Ovary (tissue), 9 donors: Measurements from ENCODE around the gene ARNT2. TPM values are rescaled to one million over a fixed set of nuclear protein-coding genes. Genes with fewer than 3 reads are reported as not detected.

ENCODE experiments used
- DNase-seq, 5 donors: peaks; one replicate each; pipeline ENCODE4 v3.0.0-alpha.2; 2019 to 2020
- H3K27ac ChIP-seq, 2 donors: fragments of 200-600 bp; one replicate each; pipeline versions ENCODE4 v1.5.1 to v1.8.0; 2019 to 2022
- H3K27me3 ChIP-seq: fragments of 200-600 bp; one replicate; pipeline ENCODE4 v1.8.0; 2022
- H3K36me3 ChIP-seq: fragments of 200-600 bp; sonication (generic); one replicate; pipeline ENCODE4 v1.5.1; 2019
- H3K4me1 ChIP-seq: one replicate; pipeline ENCODE4 v1.8.1; 2013; ENCODE audit warnings: mild to moderate bottlenecking, moderate library complexity; ENCODE audit not compliant: insufficient read depth
- H3K4me3 ChIP-seq: fragments of 200-600 bp; sonication (generic); one replicate; pipeline ENCODE4 v1.5.1; 2017
- H3K9me3 ChIP-seq, 2 donors: fragments of 200-600 bp in 1 of 2; sonication (generic) in 1 of 2; one replicate each; pipeline versions ENCODE4 v1.5.1 to v1.8.1; 2013 to 2019; ENCODE audit warnings: mild to moderate bottlenecking in 1 of 2, moderate library complexity in 1 of 2
- EP300 ChIP-seq: sonication (generic); formaldehyde crosslinking; IDR thresholded peaks from one replicate; pipeline ENCODE4 v1.6.1; 2017; ENCODE audit warnings: antibody characterized with exemption
- POLR2A ChIP-seq: fragments of 450-650 bp; IDR thresholded peaks from one replicate; pipeline ENCODE4 v1.6.1; 2017; ENCODE audit warnings: antibody characterized with exemption, mild to moderate bottlenecking, moderate library complexity
- WGBS, 3 donors: extraction: QIAGEN DNeasy Blood & Tissue Kit in 1 of 3; methylation state at CpG; one replicate each; pipeline versions ENCODE4 v1.1.5 to v1.1.7; 2013 to 2017; 5-methylcytosine and 5-hydroxymethylcytosine counted together
- intact Hi-C, 4 donors: fragments of 100-400 bp; cut with DNase I; formaldehyde crosslinking; loops; one replicate each; pipeline versions ENCODE4 v1.11.0 to v1.15.1; 2022 to 2023
- polyA plus RNA-seq, 2 donors: library from polyadenylated mRNA; stranded (reverse); fragments of 200-250 nt in 1 of 2; fragments of 350-450 nt in 1 of 2; fragmentation: Illumina TruSeq in 1 of 2; extraction: RNeasy Lipid Tissue Mini Kit (QIAGEN cat#74804) in 1 of 2; gene quantifications; one replicate each; pipeline ENCODE4 v1.2.3, GENCODE V29; 2013 to 2014
- total RNA-seq, 7 donors: library from RNA; depleted of rRNA in 2 of 7; stranded (reverse); fragments of >200 nt in 2 of 7; fragmentation: NEBNext Ultra II Directional in 3 of 7; extraction: Animal tissue kit (Norgen Biotek cat#: 25700) in 3 of 7; gene quantifications; one replicate each; pipeline versions ENCODE4 v1.1.0 to v1.2.4, GENCODE V29; 2016 to 2023
- TF ChIP-seq, protein P1 (sequence below), 3 donors: fragments of 450-650 bp in 2 of 3; fragments of 200-600 bp in 1 of 3; IDR thresholded peaks; one replicate each; pipeline versions ENCODE4 v1.5.1 to v1.8.0; 2016 to 2022; ENCODE audit warnings: antibody characterized with exemption in 3 of 3, mild to moderate bottlenecking in 1 of 3
- donor health status: DM: no; HTN: no; CAD: no; lungs with moderate emphysema.
- donor health status: DM: no; HTN: no; CAD: no.
- donor health status: Bipolar disorder and iron deficiency.
- donor health status: DM: yes; HTN: yes; CAD: no.
- donor health status: DM: no; HTN: no; CAD: no.
- donor health status: DM: yes; HTN: yes; CAD: no.

The ARNT2 gene
- total and polyA plus RNA-seq, 9 donors = 11.0 to 20.5 (median 16.2) TPM

DNA sequence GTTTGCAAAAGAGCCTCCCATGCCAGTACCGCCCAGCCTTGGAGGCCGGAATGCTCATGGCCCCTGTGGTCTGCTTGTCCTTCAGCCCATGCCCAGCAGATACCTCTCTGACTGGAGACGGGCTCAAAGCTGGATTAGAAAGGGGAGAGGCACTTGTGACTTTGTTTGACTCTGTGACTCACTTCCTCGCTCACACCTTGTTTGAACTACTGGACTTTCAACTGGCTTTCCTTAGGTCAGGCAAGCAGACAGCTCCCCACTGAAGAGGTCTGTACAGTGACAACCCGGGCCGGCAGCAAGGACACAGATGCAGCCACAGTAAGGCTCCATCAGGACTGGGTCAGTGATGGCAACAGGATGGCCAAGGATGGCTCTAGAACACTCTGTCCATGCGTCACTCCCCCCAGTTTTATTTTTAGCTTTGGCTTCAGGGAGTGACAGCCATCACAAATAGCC lies 192.4 kb downstream of the ARNT2 start:
- no peaks in the 10 kb centered on the region for H3K9me3 ChIP-seq
- H3K27me3 ChIP-seq = no peaks in the 10 kb centered on the region
- H3K4me3 ChIP-seq = no peak overlapping the region
- H3K36me3 ChIP-seq = no peaks in the 10 kb centered on the region
- TF ChIP-seq EP300 = no peak
- TF ChIP-seq POLR2A = no peak
- TF ChIP-seq, protein P1, sequence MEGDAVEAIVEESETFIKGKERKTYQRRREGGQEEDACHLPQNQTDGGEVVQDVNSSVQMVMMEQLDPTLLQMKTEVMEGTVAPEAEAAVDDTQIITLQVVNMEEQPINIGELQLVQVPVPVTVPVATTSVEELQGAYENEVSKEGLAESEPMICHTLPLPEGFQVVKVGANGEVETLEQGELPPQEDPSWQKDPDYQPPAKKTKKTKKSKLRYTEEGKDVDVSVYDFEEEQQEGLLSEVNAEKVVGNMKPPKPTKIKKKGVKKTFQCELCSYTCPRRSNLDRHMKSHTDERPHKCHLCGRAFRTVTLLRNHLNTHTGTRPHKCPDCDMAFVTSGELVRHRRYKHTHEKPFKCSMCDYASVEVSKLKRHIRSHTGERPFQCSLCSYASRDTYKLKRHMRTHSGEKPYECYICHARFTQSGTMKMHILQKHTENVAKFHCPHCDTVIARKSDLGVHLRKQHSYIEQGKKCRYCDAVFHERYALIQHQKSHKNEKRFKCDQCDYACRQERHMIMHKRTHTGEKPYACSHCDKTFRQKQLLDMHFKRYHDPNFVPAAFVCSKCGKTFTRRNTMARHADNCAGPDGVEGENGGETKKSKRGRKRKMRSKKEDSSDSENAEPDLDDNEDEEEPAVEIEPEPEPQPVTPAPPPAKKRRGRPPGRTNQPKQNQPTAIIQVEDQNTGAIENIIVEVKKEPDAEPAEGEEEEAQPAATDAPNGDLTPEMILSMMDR (IDR thresholded peaks at IDR 0.05) = no peak
- H3K4me1 ChIP-seq = no peaks in the 10 kb centered on the region
- H3K27ac ChIP-seq = no peak overlapping the region
- 94 to 96% (median 94%) methylated on average over 7 of the region's 7 CpGs for WGBS, 3 donors
- intact Hi-C loops = no loop called here
- DNase-seq = no peak

DNA sequence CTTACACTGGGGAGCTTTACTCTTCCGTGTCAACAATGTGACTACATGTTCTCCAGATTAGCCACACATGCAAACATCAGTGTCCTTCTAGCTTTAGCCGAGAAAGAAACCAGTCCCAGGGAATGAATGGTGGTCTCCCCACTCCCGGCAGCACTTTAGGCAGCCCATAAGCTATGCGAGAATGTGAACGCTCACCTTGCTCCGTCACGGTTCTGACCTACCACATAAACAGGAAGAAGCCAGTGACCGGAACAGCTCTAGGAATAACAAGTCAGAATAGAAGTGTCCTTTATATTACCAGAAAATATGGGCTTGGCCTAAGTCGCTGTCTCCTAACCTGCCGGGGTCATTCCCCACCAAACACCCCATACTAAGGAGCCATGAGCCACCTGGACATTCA lies 192.9 kb downstream of the ARNT2 start:
- intact Hi-C loops = no loop called here
- TF ChIP-seq EP300 (no peak), POLR2A (no peak)
- TF ChIP-seq, protein P1 (IDR thresholded peaks at IDR 0.05) = no peak
- Histone ChIP-seq H3K36me3 (no peaks in the 10 kb centered on the region), H3K9me3 (no peaks in the 10 kb centered on the region), H3K27me3 (no peaks in the 10 kb centered on the region), H3K4me3 (no peak overlapping the region), H3K27ac (no peak overlapping the region), H3K4me1 (no peaks in the 10 kb centered on the region)
- no peak for DNase-seq
- 92 to 93% (median 92%) methylated on average over 10 of the region's 10 CpGs for WGBS, 3 donors

DNA sequence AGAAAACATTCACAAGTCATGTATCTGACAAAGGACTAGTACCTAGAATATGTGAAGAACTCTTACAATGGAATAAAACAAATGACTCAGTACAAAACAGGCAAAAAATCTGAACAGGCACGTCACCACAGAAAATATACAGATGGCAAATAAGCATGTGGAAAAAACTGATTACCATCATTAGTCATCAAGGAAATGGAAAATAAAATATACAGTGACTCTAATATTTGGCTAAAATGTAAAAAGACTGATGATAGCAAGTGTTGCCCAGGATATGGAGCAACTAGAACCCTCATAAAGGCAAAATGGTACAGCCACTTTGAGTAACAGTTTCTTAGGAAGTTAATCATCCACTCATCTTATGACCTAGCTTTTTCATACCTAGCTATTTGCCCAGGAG lies 195.2 kb downstream of the ARNT2 start:
- no peaks in the 10 kb centered on the region for H3K4me1 ChIP-seq
- H3K27ac ChIP-seq = no peak overlapping the region
- WGBS, 3 donors = 47 to 60% (median 54%) methylated on average over 1 of the region's 1 CpG
- no peaks in the 10 kb centered on the region for H3K36me3 ChIP-seq
- no peaks in the 10 kb centered on the region for H3K9me3 ChIP-seq
- H3K4me3 ChIP-seq = no peak overlapping the region
- H3K27me3 ChIP-seq = no peaks in the 10 kb centered on the region
- intact Hi-C loops = no loop called here
- TF ChIP-seq EP300 (no peak), POLR2A (no peak)
- TF ChIP-seq, protein P1 (IDR thresholded peaks at IDR 0.05) = no peak
- no peak for DNase-seq

DNA sequence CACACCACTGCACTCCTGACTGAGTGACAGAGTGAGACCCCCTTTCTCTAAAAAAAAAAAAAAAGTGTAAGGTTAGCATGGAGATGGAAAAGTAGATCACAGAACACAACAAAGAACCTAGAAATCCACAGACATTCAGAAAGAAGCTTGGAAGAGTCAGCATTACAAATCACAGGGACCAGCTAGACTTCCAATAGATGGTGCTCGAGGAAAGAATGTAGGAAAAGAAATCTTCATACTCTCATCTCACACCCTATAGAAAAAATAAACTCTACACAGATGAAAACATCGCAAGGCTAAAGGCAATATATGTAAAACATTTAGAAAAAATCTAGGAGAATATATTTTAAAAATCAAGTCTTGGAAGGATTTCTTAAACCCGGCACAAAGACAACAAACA lies 196.4 kb downstream of the ARNT2 start:
- no peak for DNase-seq
- TF ChIP-seq POLR2A (no peak), EP300 (no peak)
- TF ChIP-seq, protein P1 (IDR thresholded peaks at IDR 0.05) = no peak
- Histone ChIP-seq H3K27me3 (no peaks in the 10 kb centered on the region), H3K9me3 (no peaks in the 10 kb centered on the region), H3K27ac (no peak overlapping the region), H3K36me3 (no peaks in the 10 kb centered on the region), H3K4me1 (no peaks in the 10 kb centered on the region), H3K4me3 (no peak overlapping the region)
- intact Hi-C loops = no loop called here
- WGBS, 3 donors = 50 to 69% (median 59%) methylated on average over 3 of the region's 3 CpGs
